ENCODE data around the gene GRIPAP1. TPM values are rescaled to one million over a fixed set of nuclear protein-coding genes. Genes with fewer than 3 reads are reported as not detected.

Gene GRIPAP1
- polyA plus RNA-seq, 1 experiment: 23.5 TPM

GRCh38 chrX:48997455-48997854 is 4.6 kb downstream of the GRIPAP1 start:
- ChIA-PET CTCF (no interaction called here), POLR2A (no interaction called here)
- DNase-seq (ENCODE audit: low read depth): no peak
- Histone ChIP-seq H3K4me3 (ENCODE audit: low read depth, low read length) (no peak overlapping the region), H3K27me3 (ENCODE audit: control insufficient read depth, insufficient read depth, low read length) (no peaks in the 10 kb centered on the region), H3K36me3 (ENCODE audit: control insufficient read depth, insufficient read depth, low read length) (peaks cover 7% of the 10 kb centered on the region)
- no peak for TF ChIP-seq CTCF (IDR thresholded peaks at IDR 0.05; ENCODE audit: insufficient read depth, low read depth, low read length)

- no peaks in the 10 kb centered on the region for H3K27me3 ChIP-seq (ENCODE audit: control insufficient read depth, insufficient read depth, low read length)
- H3K36me3 ChIP-seq (ENCODE audit: control insufficient read depth, insufficient read depth, low read length): peaks cover 7% of the 10 kb centered on the region
- no peak for DNase-seq (ENCODE audit: low read depth)
- ChIA-PET POLR2A (no interaction called here), CTCF (interaction anchor here (1.1 to 1.5 kb wide), 2 partner anchors 11 to 25 kb away, joined by 3 to 5 read pairs; partner anchors contain the start of gene KCND1)
- no peak overlapping the region for H3K4me3 ChIP-seq (ENCODE audit: low read depth, low read length)
- TF ChIP-seq CTCF (IDR thresholded peaks at IDR 0.05; ENCODE audit: insufficient read depth, low read depth, low read length): no peak
These were observed 5.1 kb downstream of the GRIPAP1 start for GRCh38 chrX:48996969-48997368.

- H3K36me3 ChIP-seq (ENCODE audit: control insufficient read depth, insufficient read depth, low read length): peaks cover 7% of the 10 kb centered on the region
- H3K4me3 ChIP-seq (ENCODE audit: low read depth, low read length): no peak overlapping the region
- H3K27me3 ChIP-seq (ENCODE audit: control insufficient read depth, insufficient read depth, low read length): no peaks in the 10 kb centered on the region
- CTCF ChIA-PET: interaction anchor here (0.9 kb wide), 1 partner anchor 21 kb away, joined by 3 read pairs; the partner anchor contains the start of gene KCND1
- TF ChIP-seq CTCF (IDR thresholded peaks at IDR 0.05; ENCODE audit: insufficient read depth, low read depth, low read length): no peak
- POLR2A ChIA-PET: no interaction called here
- no peak for DNase-seq (ENCODE audit: low read depth)
These were observed 9.7 kb downstream of the GRIPAP1 start for GRCh38 chrX:48992341-48992740.

GRCh38 chrX:48989483-48989882 is 12.6 kb downstream of the GRIPAP1 start:
- DNase-seq (ENCODE audit: low read depth): no peak
- H3K27me3 ChIP-seq (ENCODE audit: control insufficient read depth, insufficient read depth, low read length): no peaks in the 10 kb centered on the region
- H3K36me3 ChIP-seq (ENCODE audit: control insufficient read depth, insufficient read depth, low read length): peaks cover 6% of the 10 kb centered on the region
- H3K4me3 ChIP-seq (ENCODE audit: low read depth, low read length): no peak overlapping the region
- ChIA-PET CTCF (no interaction called here), POLR2A (no interaction called here)
- TF ChIP-seq CTCF (IDR thresholded peaks at IDR 0.05; ENCODE audit: insufficient read depth, low read depth, low read length): no peak

GRCh38 chrX:48983896-48984295 is 18.2 kb downstream of the GRIPAP1 start:
- Histone ChIP-seq H3K27me3 (ENCODE audit: control insufficient read depth, insufficient read depth, low read length) (no peaks in the 10 kb centered on the region), H3K36me3 (ENCODE audit: control insufficient read depth, insufficient read depth, low read length) (peaks cover 13% of the 10 kb centered on the region), H3K4me3 (ENCODE audit: low read depth, low read length) (no peak overlapping the region)
- TF ChIP-seq CTCF (IDR thresholded peaks at IDR 0.05; ENCODE audit: insufficient read depth, low read depth, low read length): no peak
- ChIA-PET POLR2A (no interaction called here), CTCF (no interaction called here)
- no peak for DNase-seq (ENCODE audit: low read depth)

Data from BJ (cell line).